ENCODE results near the gene SRRT. TPM values are rescaled to one million over a fixed set of nuclear protein-coding genes. Genes with fewer than 3 reads are reported as not detected.
"Not testable (repeated sequence)": the region's sequence is repeated elsewhere in the genome, so short reads cannot be mapped to it uniquely, and the experiment has no call there.

The SRRT gene
- total RNA-seq, 1 donor from 2014 or later = 70.5 TPM

GRCh38 chr7:100901921-100902332 is 27.0 kb downstream of the SRRT start:
- intact Hi-C loops (cut with DNase I) = no loop called here
- DNase-seq (ENCODE audit: missing footprints) (no peak), ATAC-seq (no peak)

GRCh38 chr7:100902638-100903037 is 27.7 kb downstream of the SRRT start:
- no peak for DNase-seq (ENCODE audit: missing footprints)
- intact Hi-C loops (cut with DNase I) = no loop called here
- ATAC-seq = no peak

- no peak for DNase-seq (ENCODE audit: missing footprints)
- ATAC-seq = no peak
- intact Hi-C loops (cut with DNase I) = no loop called here
Measured at GRCh38 chr7:100908512-100908911, 33.6 kb downstream of the SRRT start.

GRCh38 chr7:100910443-100910842 is 35.5 kb downstream of the SRRT start:
- intact Hi-C loops (cut with DNase I); DNase-seq (ENCODE audit: missing footprints); ATAC-seq: not testable (repeated sequence)

- DNase-seq (ENCODE audit: missing footprints) (no peak), ATAC-seq (no peak)
- intact Hi-C loops (cut with DNase I) = no loop called here
Measured at GRCh38 chr7:100911484-100911883, 36.6 kb downstream of the SRRT start.

- no peak for ATAC-seq
- intact Hi-C loops (cut with DNase I) = no loop called here
- DNase-seq (ENCODE audit: missing footprints) = no peak
Measured at GRCh38 chr7:100914208-100914878, 39.4 kb downstream of the SRRT start.

- intact Hi-C loops (cut with DNase I) = no loop called here
- no peak for DNase-seq (ENCODE audit: missing footprints)
- ATAC-seq = no peak
Measured at GRCh38 chr7:100914879-100915447, 40.1 kb downstream of the SRRT start.

- intact Hi-C loops (cut with DNase I); DNase-seq (ENCODE audit: missing footprints); ATAC-seq: not testable (repeated sequence)
Measured at GRCh38 chr7:100919335-100919734, 44.4 kb downstream of the SRRT start.

GRCh38 chr7:100919779-100920437 is 45.0 kb downstream of the SRRT start:
- ATAC-seq; intact Hi-C loops (cut with DNase I); DNase-seq (ENCODE audit: missing footprints): not testable (repeated sequence)

- ATAC-seq (no peak), DNase-seq (ENCODE audit: missing footprints) (no peak)
- intact Hi-C loops (cut with DNase I) = no loop called here
Measured at GRCh38 chr7:100921039-100921438, 46.1 kb downstream of the SRRT start.

- DNase-seq (ENCODE audit: missing footprints); ATAC-seq; intact Hi-C loops (cut with DNase I): not testable (repeated sequence)
Measured at GRCh38 chr7:100923616-100924015, 48.7 kb downstream of the SRRT start.

- no peak for DNase-seq (ENCODE audit: missing footprints)
- intact Hi-C loops (cut with DNase I) = no loop called here
- ATAC-seq = no peak
Measured at GRCh38 chr7:100929808-100930174, 54.9 kb downstream of the SRRT start.

- intact Hi-C loops (cut with DNase I) = no loop called here
- DNase-seq (ENCODE audit: missing footprints) = no peak
- ATAC-seq = no peak
Measured at GRCh38 chr7:100933734-100934133, 58.8 kb downstream of the SRRT start.

GRCh38 chr7:100935381-100935780 is 60.5 kb downstream of the SRRT start:
- DNase-seq (ENCODE audit: missing footprints); intact Hi-C loops (cut with DNase I); ATAC-seq: not testable (repeated sequence)

GRCh38 chr7:100936167-100936566 is 61.3 kb downstream of the SRRT start:
- DNase-seq (ENCODE audit: missing footprints); intact Hi-C loops (cut with DNase I); ATAC-seq: not testable (repeated sequence)

Small RNA genes within 50 kb of the gene (microRNA-seq; reads per million reads assigned to microRNA genes)
- gene MIR6875 = not detected

Other genes with a start within 250 kb of the SRRT start
- gene TFR2, start 233.6 kb upstream of the SRRT start, total RNA-seq = 0.22 TPM
- not detected for gene ACTL6B, start 218.7 kb upstream of the SRRT start, total RNA-seq
- 120 TPM for gene GNB2, start 201.4 kb upstream of the SRRT start, total RNA-seq
- 25.4 TPM for gene GIGYF1, start 180.9 kb upstream of the SRRT start, total RNA-seq
- gene POP7, start 169.0 kb upstream of the SRRT start, total RNA-seq = 29.2 TPM
- not detected for gene EPO, start 154.6 kb upstream of the SRRT start, total RNA-seq
- not detected for gene ZAN, start 141.5 kb upstream of the SRRT start, total RNA-seq
- gene EPHB4, start 47.6 kb upstream of the SRRT start, total RNA-seq = 27.0 TPM
- 10.2 TPM for gene SLC12A9, start 22.4 kb upstream of the SRRT start, total RNA-seq
- 15.5 TPM for gene TRIP6, start 7.7 kb upstream of the SRRT start, total RNA-seq
- gene UFSP1, start 14.6 kb downstream of the SRRT start, total RNA-seq = 1.9 TPM
- 0.73 TPM for gene ACHE, start 20.8 kb downstream of the SRRT start, total RNA-seq
- gene MUC3A, start 74.4 kb downstream of the SRRT start, total RNA-seq = 0.51 TPM
- gene MUC12, start 94.5 kb downstream of the SRRT start, total RNA-seq = not detected
- gene MUC17, start 145.0 kb downstream of the SRRT start, total RNA-seq = not detected
- gene TRIM56, start 210.4 kb downstream of the SRRT start, total RNA-seq = 21.0 TPM